A549 (cell line): ENCODE measurements around the gene TMEM247. TPM values are rescaled to one million over a fixed set of nuclear protein-coding genes. Genes with fewer than 3 reads are reported as not detected.

ENCODE experiments used
- ATAC-seq, 2 experiments: fragments of 200-7000 bp in 1 of 2; fragments of >200 bp in 1 of 2; cut with Nextera tagmentation in 1 of 2; cut with Tn5 transposase in 1 of 2; 3 replicates each; pipeline versions ENCODE4 v1.8.0 to v1.9.1; 2018 to 2020; ENCODE audit warnings: mild to moderate bottlenecking in 1 of 2, moderate library complexity in 1 of 2
- CTCF ChIA-PET: fragments of 300-600 bp; sonication (Branson Sonifier 250); formaldehyde crosslinking; extraction: SDS; loops from one replicate; lab custom pipeline; 2021; ENCODE audit warnings: antibody characterized with exemption, inconsistent platforms; lab: Yijun Ruan, JAX
- POLR2A ChIA-PET: fragments of 350-600 bp; formaldehyde crosslinking; extraction: SDS; loops from one replicate; lab custom pipeline; 2021; ENCODE audit warnings: antibody characterized with exemption, inconsistent platforms; lab: Yijun Ruan, JAX
- DNase-seq, 2 experiments: peaks; one replicate each; pipeline versions ENCODE4 v3.0.0 to v3.0.0-alpha.2; 2011 to 2016; ENCODE audit warnings: low read depth in 1 of 2, low spot score in 1 of 2
- FAIRE-seq: peaks from 2 replicates; lab custom pipeline; 2011; peaks lifted over from hg19 to GRCh38; lab: Jason Lieb, UNC
- H3K27ac ChIP-seq, 2 experiments: fragments of >200 bp; sonication (Bioruptor Twin); formaldehyde crosslinking; 3 replicates each; pipeline ENCODE4 v1.5.1; 2016 to 2017
- H3K4me1 ChIP-seq: fragments of >200 bp; sonication (Bioruptor Twin); formaldehyde crosslinking; 3 replicates; pipeline ENCODE4 v1.6.1; 2016
- H3K4me2 ChIP-seq: fragments of >200 bp; sonication (Bioruptor Twin); formaldehyde crosslinking; 3 replicates; pipeline ENCODE4 v1.6.1; 2016
- H3K4me3 ChIP-seq: fragments of >200 bp; sonication (Bioruptor Twin); formaldehyde crosslinking; 3 replicates; pipeline ENCODE4 v1.5.1; 2016
- H3K9me3 ChIP-seq: fragments of >200 bp; sonication (Bioruptor Twin); formaldehyde crosslinking; 3 replicates; pipeline ENCODE4 v1.6.1; 2016
- CEBPB ChIP-seq, 2 experiments: fragments of >200 bp in 1 of 2; sonication (Bioruptor Twin) in 1 of 2; formaldehyde crosslinking in 1 of 2; IDR thresholded peaks; 2 replicates each; pipeline ENCODE4 v1.6.1; 2012 to 2016
- CHD2 ChIP-seq: fragments of 150-350 bp; IDR thresholded peaks from 2 replicates; pipeline ENCODE4 v1.6.1; 2014; ENCODE audit warnings: low read length; ENCODE audit not compliant: partially characterized antibody
- EHMT2 ChIP-seq: fragments of 200-600 bp; sonication (generic); IDR thresholded peaks from 2 replicates; pipeline ENCODE4 v1.6.1; 2016; ENCODE audit warnings: antibody characterized with exemption, low read depth, mild to moderate bottlenecking, moderate library complexity
- FOSL2 ChIP-seq, 2 experiments: fragments of 450-650 bp in 1 of 2; fragments of >200 bp in 1 of 2; sonication (Bioruptor Twin) in 1 of 2; formaldehyde crosslinking; IDR thresholded peaks; 2 replicates each; pipeline versions ENCODE4 v1.5.0 to v1.6.1; 2016 to 2020; ENCODE audit warnings: mild to moderate bottlenecking in 1 of 2, moderate library complexity in 1 of 2
- FOXS1 ChIP-seq: fragments of 250-450 bp; sonication (Bioruptor Pico); IDR thresholded peaks from 2 replicates; pipeline ENCODE4 v1.5.0; 2020; ENCODE audit warnings: mild to moderate bottlenecking, moderate library complexity
- HOXA7 ChIP-seq: fragments of 250-450 bp; sonication (Bioruptor Pico); IDR thresholded peaks from 2 replicates; pipeline ENCODE4 v1.5.0; 2020; ENCODE audit warnings: mild to moderate bottlenecking, moderate library complexity
- HOXB5 ChIP-seq: fragments of 250-450 bp; sonication (Bioruptor Pico); IDR thresholded peaks from 2 replicates; pipeline ENCODE4 v1.5.0; 2020; ENCODE audit warnings: mild to moderate bottlenecking, moderate library complexity
- JUN ChIP-seq, 2 experiments: fragments of >200 bp; sonication (Bioruptor Twin); formaldehyde crosslinking; IDR thresholded peaks; 2 replicates in 1 of 2; 3 replicates in 1 of 2; pipeline ENCODE4 v1.6.1; 2016 to 2017
- KDM1A ChIP-seq: fragments of 200-600 bp; sonication (generic); IDR thresholded peaks from 2 replicates; pipeline ENCODE4 v1.6.1; 2016; ENCODE audit warnings: low read depth, mild to moderate bottlenecking
- MAFK ChIP-seq: fragments of 450-650 bp; IDR thresholded peaks from 2 replicates; pipeline ENCODE4 v1.6.1; 2014; ENCODE audit not compliant: partially characterized antibody
- PHF8 ChIP-seq: fragments of 200-600 bp; sonication (generic); IDR thresholded peaks from 2 replicates; pipeline ENCODE4 v1.6.1; 2016; ENCODE audit warnings: low read depth, mild to moderate bottlenecking, antibody characterized with exemption, moderate library complexity, borderline replicate concordance
- RARB ChIP-seq: fragments of 250-450 bp; sonication (Bioruptor Pico); IDR thresholded peaks from 2 replicates; pipeline ENCODE4 v1.8.0; 2021; ENCODE audit warnings: mild to moderate bottlenecking, moderate library complexity
- RCOR1 ChIP-seq: fragments of 150-350 bp; IDR thresholded peaks from 2 replicates; pipeline ENCODE4 v1.6.1; 2014; ENCODE audit warnings: antibody characterized with exemption, low read length, low read depth
- RNF2 ChIP-seq: fragments of 200-600 bp; sonication (generic); IDR thresholded peaks from 2 replicates; pipeline ENCODE4 v1.6.1; 2016; ENCODE audit warnings: low read depth, mild to moderate bottlenecking, antibody characterized with exemption, moderate library complexity, borderline replicate concordance
- SMC3 ChIP-seq: fragments of >200 bp; sonication (Bioruptor Twin); formaldehyde crosslinking; IDR thresholded peaks from 3 replicates; pipeline ENCODE4 v1.6.1; 2018; ENCODE audit warnings: inconsistent platforms
- ZFP36 ChIP-seq: fragments of 450-650 bp; IDR thresholded peaks from 2 replicates; pipeline ENCODE4 v1.6.1; 2014; ENCODE audit warnings: borderline replicate concordance; ENCODE audit not compliant: partially characterized antibody
- WGBS: methylation state at CpG from one replicate; pipeline ENCODE4 v1.1.6; 2017; ENCODE audit errors: missing lambda C conversion rate; 5-methylcytosine and 5-hydroxymethylcytosine counted together
- polyA plus RNA-seq, 4 experiments: library from polyadenylated mRNA; depleted of rRNA in 3 of 4; stranded (reverse); fragments of >200 nt; fragmentation: RNase III in 1 of 4; extraction: RNeasy Plus Mini Kit Qiagen cat#74134 plus additional on column Dnase treatment in 1 of 4; gene quantifications; 2 replicates in 3 of 4; 3 replicates in 1 of 4; pipeline ENCODE4 v1.2.3, GENCODE V29; 2011 to 2017
- TF ChIP-seq, protein P1 (sequence below): fragments of 250-450 bp; sonication (Bioruptor Pico); IDR thresholded peaks from 2 replicates; pipeline ENCODE4 v1.5.0; 2020; ENCODE audit warnings: low read depth, mild to moderate bottlenecking, moderate library complexity
- TF ChIP-seq, protein P2 (sequence below): IDR thresholded peaks from 2 replicates; pipeline ENCODE4 v1.6.1; 2012
- TF ChIP-seq, protein P3 (sequence below): fragments of >200 bp; sonication (Bioruptor Twin); formaldehyde crosslinking; IDR thresholded peaks from 3 replicates; pipeline ENCODE4 v1.5.1; 2016

Gene TMEM247
- polyA plus RNA-seq, 2 of the 4 experiments (the other 2 are of a cell fraction): not detected

DNA sequence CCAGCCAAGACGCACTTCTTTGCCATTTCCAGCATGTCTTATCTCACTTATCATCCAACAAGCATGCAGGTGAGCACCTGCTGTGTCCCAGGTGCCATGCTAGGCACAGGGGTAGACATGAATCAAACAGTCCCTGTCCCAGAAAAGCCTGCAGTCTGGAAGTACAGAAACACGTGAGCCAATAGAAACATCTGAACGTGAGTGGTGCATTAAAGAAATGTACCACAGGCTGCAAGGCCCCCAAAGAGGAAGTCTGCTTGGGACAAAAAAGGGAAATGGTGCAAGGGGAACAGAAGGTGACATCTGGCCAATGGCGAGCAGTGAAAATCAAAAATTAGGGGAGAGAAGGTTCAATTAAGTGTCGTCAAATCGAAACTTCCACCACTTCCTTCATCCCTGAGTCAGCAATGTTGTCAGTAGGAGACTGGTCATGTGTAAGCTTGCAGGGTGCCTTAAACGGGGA, 17.6 kb upstream of the TMEM247 start:
- no peak overlapping the region for H3K4me3 ChIP-seq
- H3K4me2 ChIP-seq: no peak overlapping the region
- no peak for DNase-seq
- H3K4me1 ChIP-seq: peaks cover 16% of the 10 kb centered on the region
- peak overlapping the region; percentile 4 to 43; a peak in 4 of 6 replicates for H3K27ac ChIP-seq
- H3K9me3 ChIP-seq: no peaks in the 10 kb centered on the region
- 27% methylated on average over 7 of the region's 7 CpGs for WGBS
- ChIA-PET CTCF (interaction anchor here (0.6 to 3.6 kb wide), 47 partner anchors 9 to 823 kb away, joined by 3 to 31 read pairs (median 4); no protein-coding TSS in a partner anchor), POLR2A (no interaction called here)
- ATAC-seq: peak in 1 of 2 experiments; percentile 4; a peak in 2 of 6 replicates
- no peak for FAIRE-seq
- TF ChIP-seq EHMT2: no peak
- peak; percentile 66 for TF ChIP-seq MAFK
- no peak for TF ChIP-seq FOSL2 (IDR thresholded peaks at IDR 0.05)
- no peak for TF ChIP-seq FOSL2 (CRISPR knock-in tag; IDR thresholded peaks at IDR 0.05)
- TF ChIP-seq, protein P1, sequence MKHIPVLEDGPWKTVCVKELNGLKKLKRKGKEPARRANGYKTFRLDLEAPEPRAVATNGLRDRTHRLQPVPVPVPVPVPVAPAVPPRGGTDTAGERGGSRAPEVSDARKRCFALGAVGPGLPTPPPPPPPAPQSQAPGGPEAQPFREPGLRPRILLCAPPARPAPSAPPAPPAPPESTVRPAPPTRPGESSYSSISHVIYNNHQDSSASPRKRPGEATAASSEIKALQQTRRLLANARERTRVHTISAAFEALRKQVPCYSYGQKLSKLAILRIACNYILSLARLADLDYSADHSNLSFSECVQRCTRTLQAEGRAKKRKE (CRISPR knock-in tag): no peak

DNA sequence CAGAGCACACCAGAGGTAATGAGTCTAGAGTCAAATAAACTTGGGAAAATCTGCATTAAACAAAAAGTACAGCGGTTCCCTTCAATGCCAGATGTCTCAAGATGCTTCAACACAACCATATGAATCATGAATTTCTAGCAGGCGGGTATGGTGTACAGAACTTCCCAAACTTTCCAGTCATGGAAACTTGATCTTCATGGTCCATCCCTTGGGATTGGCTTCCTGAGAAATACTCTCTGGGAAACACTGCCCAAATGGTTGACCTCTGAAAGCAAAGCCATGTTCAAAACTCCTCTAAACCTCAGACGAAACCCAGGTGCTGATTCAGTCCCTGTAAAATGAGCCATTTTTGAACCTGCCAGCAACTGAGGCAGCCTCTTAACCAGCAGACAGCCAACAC, 16.4 kb upstream of the TMEM247 start:
- no peak for TF ChIP-seq ZFP36
- no peak for TF ChIP-seq RCOR1
- no peak for TF ChIP-seq CHD2
- no peak for TF ChIP-seq PHF8
- no peak for TF ChIP-seq CEBPB (IDR thresholded peaks at IDR 0.05)
- TF ChIP-seq FOSL2 (IDR thresholded peaks at IDR 0.05): no peak
- TF ChIP-seq FOSL2 (CRISPR knock-in tag; IDR thresholded peaks at IDR 0.05): no peak
- TF ChIP-seq RARB (CRISPR knock-in tag): no peak
- TF ChIP-seq RNF2: no peak
- TF ChIP-seq FOXS1 (CRISPR knock-in tag): no peak
- no peak for TF ChIP-seq HOXA7
- TF ChIP-seq, protein P2, sequence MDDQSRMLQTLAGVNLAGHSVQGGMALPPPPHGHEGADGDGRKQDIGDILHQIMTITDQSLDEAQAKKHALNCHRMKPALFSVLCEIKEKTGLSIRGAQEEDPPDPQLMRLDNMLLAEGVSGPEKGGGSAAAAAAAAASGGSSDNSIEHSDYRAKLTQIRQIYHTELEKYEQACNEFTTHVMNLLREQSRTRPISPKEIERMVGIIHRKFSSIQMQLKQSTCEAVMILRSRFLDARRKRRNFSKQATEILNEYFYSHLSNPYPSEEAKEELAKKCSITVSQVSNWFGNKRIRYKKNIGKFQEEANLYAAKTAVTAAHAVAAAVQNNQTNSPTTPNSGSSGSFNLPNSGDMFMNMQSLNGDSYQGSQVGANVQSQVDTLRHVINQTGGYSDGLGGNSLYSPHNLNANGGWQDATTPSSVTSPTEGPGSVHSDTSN: no peak
- no peak for TF ChIP-seq KDM1A
- TF ChIP-seq, all 56 proteins: peak for 0
- Histone ChIP-seq H3K4me3 (no peak overlapping the region), H3K4me1 (peaks cover 16% of the 10 kb centered on the region), H3K4me2 (no peak overlapping the region), H3K27ac (peak overlapping the region in 1 of 2 experiments; percentile 33; a peak in 2 of 6 replicates), H3K9me3 (no peaks in the 10 kb centered on the region)
- ATAC-seq: no peak
- ChIA-PET POLR2A (no interaction called here), CTCF (interaction anchor here (0.6 to 3.1 kb wide), 28 partner anchors 7 to 526 kb away, joined by 3 to 31 read pairs (median 4); no protein-coding TSS in a partner anchor)
- DNase-seq: no peak
- 85% methylated on average over 3 of the region's 3 CpGs for WGBS
- no peak for FAIRE-seq

DNA sequence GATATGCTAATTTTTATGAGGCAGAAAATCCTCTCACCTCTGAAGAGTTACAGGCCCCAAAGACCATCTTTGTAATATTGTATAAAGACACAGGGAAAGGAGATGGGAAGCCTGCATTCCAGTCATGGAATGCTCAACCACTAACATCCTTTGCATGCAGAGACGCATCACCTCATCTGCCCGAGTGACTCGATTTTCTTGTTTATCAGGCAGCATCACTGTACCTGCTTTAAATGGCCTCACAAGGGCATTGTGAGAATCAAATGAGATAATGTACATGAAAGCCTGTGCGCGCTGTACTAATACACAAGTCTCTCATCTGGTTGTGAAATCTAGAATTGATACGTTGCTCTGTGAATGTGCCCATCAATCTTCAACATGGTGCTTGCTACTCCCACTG, 10.2 kb upstream of the TMEM247 start:
- no peak overlapping the region for H3K4me2 ChIP-seq
- no peak for ATAC-seq
- no peaks in the 10 kb centered on the region for H3K9me3 ChIP-seq
- POLR2A ChIA-PET: no interaction called here
- CTCF ChIA-PET: interaction anchor here (0.7 to 3.2 kb wide), 7 partner anchors 8 to 476 kb away, joined by 3 to 31 read pairs (median 3); no protein-coding TSS in a partner anchor
- no peak overlapping the region for H3K27ac ChIP-seq
- peaks cover 3% of the 10 kb centered on the region; the same call in 1 of the 3 replicates for H3K4me1 ChIP-seq
- TF ChIP-seq HOXA7 (no peak), SMC3 (no peak), JUN (IDR thresholded peaks at IDR 0.05) (no peak), HOXB5 (CRISPR knock-in tag) (no peak)
- TF ChIP-seq, protein P3, sequence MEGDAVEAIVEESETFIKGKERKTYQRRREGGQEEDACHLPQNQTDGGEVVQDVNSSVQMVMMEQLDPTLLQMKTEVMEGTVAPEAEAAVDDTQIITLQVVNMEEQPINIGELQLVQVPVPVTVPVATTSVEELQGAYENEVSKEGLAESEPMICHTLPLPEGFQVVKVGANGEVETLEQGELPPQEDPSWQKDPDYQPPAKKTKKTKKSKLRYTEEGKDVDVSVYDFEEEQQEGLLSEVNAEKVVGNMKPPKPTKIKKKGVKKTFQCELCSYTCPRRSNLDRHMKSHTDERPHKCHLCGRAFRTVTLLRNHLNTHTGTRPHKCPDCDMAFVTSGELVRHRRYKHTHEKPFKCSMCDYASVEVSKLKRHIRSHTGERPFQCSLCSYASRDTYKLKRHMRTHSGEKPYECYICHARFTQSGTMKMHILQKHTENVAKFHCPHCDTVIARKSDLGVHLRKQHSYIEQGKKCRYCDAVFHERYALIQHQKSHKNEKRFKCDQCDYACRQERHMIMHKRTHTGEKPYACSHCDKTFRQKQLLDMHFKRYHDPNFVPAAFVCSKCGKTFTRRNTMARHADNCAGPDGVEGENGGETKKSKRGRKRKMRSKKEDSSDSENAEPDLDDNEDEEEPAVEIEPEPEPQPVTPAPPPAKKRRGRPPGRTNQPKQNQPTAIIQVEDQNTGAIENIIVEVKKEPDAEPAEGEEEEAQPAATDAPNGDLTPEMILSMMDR: no peak
- FAIRE-seq: no peak
- 91% methylated on average over 6 of the region's 6 CpGs for WGBS
- DNase-seq: no peak
- no peak overlapping the region for H3K4me3 ChIP-seq
